GM20000 (cell line): Measurements from ENCODE around the gene PTPRZ1.

Experiments used
- DNase-seq: peaks from one replicate; pipeline ENCODE4 v3.0.0; 2012; ENCODE audit warnings: low spot score
- CTCF ChIP-seq: IDR thresholded peaks from 2 replicates; pipeline ENCODE4 v1.5.1; 2012; ENCODE audit warnings: mild to moderate bottlenecking, control low read depth; ENCODE audit errors: extremely low read depth, missing control alignments

The PTPRZ1 gene

DNA sequence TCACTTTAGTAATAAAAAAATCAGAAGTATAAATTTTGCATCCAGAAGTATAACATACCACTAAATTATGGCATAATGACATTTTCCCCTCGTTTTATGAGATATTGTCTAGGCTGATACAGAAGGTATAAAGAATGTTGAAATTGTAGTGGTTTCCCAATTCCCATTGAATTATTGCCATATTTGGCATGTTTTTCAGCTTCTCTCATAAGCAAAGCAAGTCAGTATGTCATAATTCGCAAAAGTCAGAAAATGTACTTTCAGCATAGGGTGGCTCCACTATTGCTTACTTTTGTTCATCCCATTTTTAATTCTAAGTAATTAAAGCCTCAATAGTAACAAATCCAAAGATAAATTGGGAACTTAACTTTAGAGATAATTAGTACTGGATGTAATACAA lies 19.7 kb upstream of the PTPRZ1 start:
- no peak for DNase-seq
- TF ChIP-seq CTCF: no peak

- no peak for TF ChIP-seq CTCF
- no peak for DNase-seq
Observed at GRCh38 chr7:121860953-121861352, 12.0 kb upstream of the PTPRZ1 start.

DNA sequence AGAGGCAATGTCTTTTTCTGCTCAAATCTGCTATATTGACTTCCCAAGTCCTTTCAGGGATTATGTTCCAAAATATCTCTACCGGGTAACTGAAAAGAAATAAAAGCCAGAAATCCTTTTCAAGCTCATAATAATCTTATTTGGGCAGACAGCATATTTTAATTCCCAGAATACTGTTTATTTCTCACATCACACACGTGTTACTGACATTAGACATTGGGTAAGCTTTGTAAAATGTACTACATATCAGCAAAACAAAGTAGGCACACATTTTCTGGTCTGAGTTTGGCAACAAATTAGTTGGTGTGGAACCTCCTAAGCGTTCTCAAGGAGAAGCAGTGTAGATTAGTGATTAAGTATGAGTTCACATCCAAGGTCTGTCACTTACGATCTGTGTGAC lies 10.4 kb upstream of the PTPRZ1 start:
- no peak for DNase-seq
- no peak for TF ChIP-seq CTCF

GRCh38 chr7:121871188-121871587 lies 1.8 kb upstream of the PTPRZ1 start:
- no peak for TF ChIP-seq CTCF
- DNase-seq: no peak

DNA sequence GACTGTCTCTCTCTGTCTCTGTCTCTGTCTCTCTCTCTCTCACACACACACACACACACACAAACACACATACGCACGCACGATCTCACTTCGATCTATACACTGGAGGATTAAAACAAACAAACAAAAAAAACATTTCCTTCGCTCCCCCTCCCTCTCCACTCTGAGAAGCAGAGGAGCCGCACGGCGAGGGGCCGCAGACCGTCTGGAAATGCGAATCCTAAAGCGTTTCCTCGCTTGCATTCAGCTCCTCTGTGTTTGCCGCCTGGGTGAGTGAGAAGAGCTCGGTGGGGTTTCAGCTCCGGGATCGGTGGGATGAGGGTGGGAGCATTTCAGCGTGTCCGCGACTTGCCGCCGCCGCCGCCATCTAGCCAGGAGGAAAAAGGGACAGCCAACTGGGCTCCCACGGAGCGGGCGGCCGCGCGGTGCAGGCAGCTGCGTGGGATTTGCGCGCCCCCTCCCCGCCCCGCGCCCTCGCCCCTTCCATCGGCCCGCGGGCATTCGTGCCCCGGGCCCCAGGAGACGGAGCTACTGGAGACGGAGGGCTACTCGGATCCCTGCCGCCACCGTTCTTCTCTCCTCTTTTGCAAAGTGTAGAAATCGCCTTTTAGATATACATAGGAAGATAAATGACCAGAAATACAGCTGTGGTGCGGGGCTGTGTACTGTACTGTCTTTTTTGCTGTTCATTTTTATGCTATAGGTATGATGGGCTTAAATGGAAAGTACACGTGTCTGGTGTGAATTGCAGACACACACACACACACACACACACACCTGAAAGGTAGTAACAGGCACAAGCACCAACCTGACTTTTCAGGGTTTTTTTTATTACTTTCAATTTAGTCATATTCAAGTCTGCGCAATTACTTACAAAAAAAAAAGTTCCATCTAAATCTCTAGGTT lies 581 bp downstream of the PTPRZ1 start:
- DNase-seq: peak; percentile 23
- no peak for TF ChIP-seq CTCF

- no peak for TF ChIP-seq CTCF
- no peak for DNase-seq
Observed at GRCh38 chr7:121874298-121874697, 1.3 kb downstream of the PTPRZ1 start.

- TF ChIP-seq CTCF: no peak
- no peak for DNase-seq
Observed at GRCh38 chr7:121875203-121875602, 2.2 kb downstream of the PTPRZ1 start.
